ENCODE measurements around the gene KLF8.
"Not testable (repeated sequence)": the region's sequence is repeated elsewhere in the genome, so short reads cannot be mapped to it uniquely, and the experiment has no call there.

The KLF8 gene

GRCh38 chrX:56232221-56233082 is at the start of gene KLF8:
Gene KLF8, plus strand, starts transcription at chrX:56232356. Its CDS starts 979 bp downstream, at chrX:56233335.
- no peak within 1 kb of the TSS for H3K4me3 ChIP-seq (ENCODE audit: low read depth, low read length)
- H3K27ac ChIP-seq = no peak within 1 kb of the TSS
- H3K36me3 ChIP-seq = no peaks in the 10 kb centered on the region
- no peaks in the 10 kb centered on the region for H3K9me3 ChIP-seq (ENCODE audit: severe bottlenecking)
- DNase-seq = no peak
- H3K27me3 ChIP-seq (ENCODE audit: insufficient read depth, low read depth, severe bottlenecking) = peaks cover 66% of the 10 kb centered on the region
- no peak for TF ChIP-seq CTCF (IDR thresholded peaks at IDR 0.05; ENCODE audit: low read depth, low read length)

GRCh38 chrX:56206945-56207344 is 25.2 kb upstream of the KLF8 start:
- not testable (repeated sequence) for H3K36me3 ChIP-seq; H3K9me3 ChIP-seq (ENCODE audit: severe bottlenecking); H3K27me3 ChIP-seq (ENCODE audit: insufficient read depth, low read depth, severe bottlenecking); H3K4me3 ChIP-seq (ENCODE audit: low read depth, low read length); DNase-seq; H3K27ac ChIP-seq

- no peak for DNase-seq
- H3K27me3 ChIP-seq (ENCODE audit: insufficient read depth, low read depth, severe bottlenecking) = peaks cover 8% of the 10 kb centered on the region
- H3K27ac ChIP-seq = no peak overlapping the region
- no peaks in the 10 kb centered on the region for H3K9me3 ChIP-seq (ENCODE audit: severe bottlenecking)
- no peak overlapping the region for H3K4me3 ChIP-seq (ENCODE audit: low read depth, low read length)
- no peaks in the 10 kb centered on the region for H3K36me3 ChIP-seq
- TF ChIP-seq CTCF (IDR thresholded peaks at IDR 0.05; ENCODE audit: low read depth, low read length) = no peak
These were observed 20.5 kb upstream of the KLF8 start for GRCh38 chrX:56211701-56212100.

- DNase-seq = no peak
- Histone ChIP-seq H3K36me3 (no peaks in the 10 kb centered on the region), H3K27me3 (ENCODE audit: insufficient read depth, low read depth, severe bottlenecking) (peaks cover 5% of the 10 kb centered on the region), H3K9me3 (ENCODE audit: severe bottlenecking) (no peaks in the 10 kb centered on the region), H3K27ac (no peak overlapping the region), H3K4me3 (ENCODE audit: low read depth, low read length) (no peak overlapping the region)
- TF ChIP-seq CTCF (IDR thresholded peaks at IDR 0.05; ENCODE audit: low read depth, low read length) = no peak
These were observed 15.8 kb upstream of the KLF8 start for GRCh38 chrX:56216332-56216731.

GRCh38 chrX:56219700-56220099 is 12.5 kb upstream of the KLF8 start:
- no peak for DNase-seq
- TF ChIP-seq CTCF (IDR thresholded peaks at IDR 0.05; ENCODE audit: low read depth, low read length) = 0 out of 2 replicates have a peak, but pooled peaks have one; percentile 1
- H3K36me3 ChIP-seq = no peaks in the 10 kb centered on the region
- H3K9me3 ChIP-seq (ENCODE audit: severe bottlenecking) = peaks cover 3% of the 10 kb centered on the region
- no peak overlapping the region for H3K4me3 ChIP-seq (ENCODE audit: low read depth, low read length)
- H3K27ac ChIP-seq = no peak overlapping the region
- peaks cover 6% of the 10 kb centered on the region for H3K27me3 ChIP-seq (ENCODE audit: insufficient read depth, low read depth, severe bottlenecking)

- Histone ChIP-seq H3K27ac (no peak overlapping the region), H3K27me3 (ENCODE audit: insufficient read depth, low read depth, severe bottlenecking) (peaks cover 13% of the 10 kb centered on the region), H3K9me3 (ENCODE audit: severe bottlenecking) (peaks cover 3% of the 10 kb centered on the region), H3K4me3 (ENCODE audit: low read depth, low read length) (no peak overlapping the region), H3K36me3 (no peaks in the 10 kb centered on the region)
- DNase-seq = no peak
- TF ChIP-seq CTCF (IDR thresholded peaks at IDR 0.05; ENCODE audit: low read depth, low read length) = no peak
These were observed 11.1 kb upstream of the KLF8 start for GRCh38 chrX:56221101-56221500.

Data from WERI-Rb-1 (cell line).